D721Med (cell line): Measurements from ENCODE around the gene RBM24.

ENCODE experiments used
- DNase-seq: peaks from one replicate; pipeline ENCODE4 v3.0.0; 2011; ENCODE audit warnings: low spot score; ENCODE audit not compliant: insufficient read length
- FAIRE-seq: peaks from 2 replicates; lab custom pipeline; 2011; peaks lifted over from hg19 to GRCh38; lab: Jason Lieb, UNC
- CTCF ChIP-seq: IDR thresholded peaks from 2 replicates; pipeline ENCODE4 v1.5.1; 2012; ENCODE audit warnings: mild to moderate bottlenecking, control low read depth; ENCODE audit not compliant: insufficient read depth; ENCODE audit errors: missing control alignments

The RBM24 gene

DNA sequence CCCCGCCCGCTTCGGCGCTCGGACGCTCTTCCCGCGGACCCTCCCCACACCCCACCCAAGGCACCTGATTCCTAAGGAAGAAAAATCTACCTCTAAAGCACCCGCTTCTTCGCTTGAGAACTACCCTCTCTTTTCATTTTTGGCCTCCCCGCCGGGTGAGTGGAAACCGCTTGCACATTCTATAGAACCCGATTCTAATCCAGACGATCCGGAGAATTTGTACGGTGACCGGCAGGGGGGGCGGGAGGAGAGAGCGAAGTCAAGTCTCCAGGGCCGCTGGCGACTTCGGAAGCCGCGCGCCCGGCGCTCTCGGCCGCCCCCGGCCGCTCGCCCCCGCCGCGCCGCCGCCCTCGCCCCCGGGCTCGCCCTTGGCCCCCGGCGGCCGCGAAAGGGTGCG lies at the start of gene RBM24:
Gene RBM24, plus strand, starts transcription at position 262 of the 397 bp plus-strand sequence. CDS start 221 bp downstream, outside the sequence.
- TF ChIP-seq CTCF: peak; percentile 45
- FAIRE-seq (no peak), DNase-seq (no peak)

GRCh38 chr6:17233531-17233930 lies 47.6 kb upstream of the RBM24 start:
- FAIRE-seq: no peak
- DNase-seq: no peak

DNA sequence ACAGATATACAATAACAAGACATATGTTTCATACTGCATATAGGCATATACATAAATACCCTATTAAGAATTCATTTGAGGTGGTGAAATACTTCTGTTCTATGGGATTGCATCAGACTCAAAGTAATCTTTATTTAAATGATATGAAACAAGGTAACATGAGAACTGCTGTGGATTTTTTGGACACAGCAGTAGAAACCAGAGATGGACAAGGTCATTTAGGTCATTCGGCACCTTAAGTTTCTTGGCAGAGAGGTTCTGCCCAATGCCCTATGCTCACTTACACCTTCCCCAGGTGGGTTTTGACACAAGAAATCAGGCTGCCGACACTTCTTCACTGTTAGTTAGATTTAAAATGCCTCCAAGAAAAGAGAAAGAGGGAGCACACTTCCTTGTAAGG lies 43.9 kb upstream of the RBM24 start:
- no peak for TF ChIP-seq CTCF
- FAIRE-seq (no peak), DNase-seq (no peak)

More at GRCh38 chr6:17233531-17233930, 47.6 kb upstream of the RBM24 start:
- no peak for TF ChIP-seq CTCF

DNA sequence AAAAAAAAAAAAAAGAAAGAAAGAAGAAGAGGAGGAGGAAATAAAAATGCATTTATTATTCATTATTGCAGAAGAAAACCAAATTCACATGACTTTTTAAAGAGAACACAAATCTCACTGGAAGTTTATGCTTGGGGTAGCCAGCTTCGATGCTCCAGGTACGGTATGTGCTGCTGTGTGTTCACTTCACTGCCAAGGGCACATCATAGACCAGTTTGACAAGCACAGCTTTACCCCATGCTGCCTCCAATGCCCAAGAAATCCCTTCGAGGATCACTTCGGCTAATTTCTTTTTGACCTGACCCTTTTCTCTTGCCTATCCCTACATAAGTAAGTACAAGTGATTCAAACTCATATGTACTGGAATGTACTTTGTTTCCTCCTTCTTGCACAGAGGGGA lies 41.9 kb upstream of the RBM24 start:
- FAIRE-seq: no peak
- TF ChIP-seq CTCF: no peak
- DNase-seq: no peak

DNA sequence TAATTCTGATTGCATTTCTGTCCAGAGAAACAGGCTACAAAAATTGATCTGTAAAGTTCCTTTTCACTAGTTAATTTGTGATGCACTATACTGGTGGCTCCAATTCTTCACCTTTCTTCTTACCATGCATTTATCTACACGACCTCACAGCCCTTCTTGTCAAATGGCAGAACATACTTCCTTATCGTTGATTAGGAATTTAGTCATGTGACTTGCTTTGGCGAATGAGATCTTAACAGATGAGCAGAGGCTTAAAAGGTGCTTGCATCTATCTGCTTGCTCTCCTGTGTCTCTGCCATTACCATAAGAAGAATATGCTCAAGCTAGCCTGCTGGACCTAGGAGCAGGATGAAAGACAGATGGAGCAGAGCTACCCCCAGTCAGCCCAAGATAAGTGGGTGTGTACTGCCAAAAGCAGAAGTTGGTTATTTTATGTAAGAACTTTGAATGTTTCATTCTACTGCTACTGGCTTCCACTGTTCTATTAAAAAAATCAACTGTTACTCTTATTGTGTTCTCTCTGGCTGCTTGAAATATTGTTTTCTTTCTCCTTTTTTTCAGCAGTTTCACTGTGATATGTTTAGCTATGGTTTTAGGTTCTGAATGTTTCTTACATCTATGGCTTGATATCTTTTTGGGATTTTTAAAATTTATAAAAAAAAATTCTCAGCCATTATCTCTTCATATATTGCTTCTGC lies 40.2 kb upstream of the RBM24 start:
- DNase-seq (no peak), FAIRE-seq (no peak)
- no peak for TF ChIP-seq CTCF

GRCh38 chr6:17242087-17242486 lies 39.1 kb upstream of the RBM24 start:
- no peak for DNase-seq
- FAIRE-seq: no peak
- TF ChIP-seq CTCF: no peak

DNA sequence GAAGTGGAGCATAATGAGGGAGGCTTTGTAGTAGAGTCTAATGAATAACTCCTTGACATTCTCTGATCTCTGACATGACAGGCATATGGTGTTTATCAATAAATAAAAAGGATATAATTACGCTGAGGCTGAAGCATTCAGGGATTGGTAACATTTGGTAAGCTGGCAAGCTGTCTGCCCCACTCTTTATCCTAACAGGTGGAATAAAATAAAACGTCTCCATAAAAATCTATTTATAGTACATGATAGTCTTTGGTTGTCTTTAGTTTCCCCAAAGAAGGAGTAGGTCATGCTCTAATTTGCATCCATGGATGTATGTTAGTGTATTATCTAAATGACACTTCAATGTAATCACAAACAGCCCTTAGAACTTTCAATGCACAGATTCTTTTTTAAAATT lies 30.9 kb upstream of the RBM24 start:
- FAIRE-seq (no peak), DNase-seq (no peak)
- TF ChIP-seq CTCF: no peak
